Measurements from ENCODE around the gene RBM39. TPM values are rescaled to one million over a fixed set of nuclear protein-coding genes. Genes with fewer than 3 reads are reported as not detected.
A peak's percentile ranks its signal among the peaks of the same experiment; 100 is the strongest.

Gene RBM39
- total and polyA plus RNA-seq, 2 of the 13 experiments (the other 11 are each of a cell fraction or from before 2014, with no cell fraction given): 788 to 920 TPM

- Histone ChIP-seq H3K4me2 (ENCODE audit: low read depth, low read length) (no peak overlapping the region), H4K20me1 (ENCODE audit: insufficient read depth, low read length) (peaks cover 100% of the 10 kb centered on the region), H3K9me3 (ENCODE audit: low read length) (no peaks in the 10 kb centered on the region), H3K27ac (ENCODE audit: extremely low read length, insufficient read depth, low read length) (no peak overlapping the region), H3K4me1 (ENCODE audit: insufficient read depth, low read length) (0 out of 2 replicates have a peak, but pooled peaks cover 5% of the 10 kb centered on the region), H3K9ac (ENCODE audit: insufficient read depth, low read depth, low read length) (no peak overlapping the region), H3K79me2 (ENCODE audit: insufficient read depth, low read length) (peaks cover 93% of the 10 kb centered on the region), H3K36me3 (replicated peaks in 1 of 2; ENCODE audit: control insufficient read depth in 1 of 2, insufficient read depth in 2 of 2, low read length in 2 of 2) (peaks cover 73 to 97% of the 10 kb centered on the region in 2 experiments), H2AFZ (ENCODE audit: low read length) (no peak overlapping the region), H3K4me3 (replicated peaks in 1 of 3; ENCODE audit: insufficient read depth in 1 of 3, low read depth in 2 of 3, low read length in 3 of 3) (no peak overlapping the region), H3K27me3 (ENCODE audit: control insufficient read depth in 1 of 2, insufficient read depth in 2 of 2, low read length in 2 of 2) (no peaks in the 10 kb centered on the region)
- TF ChIP-seq ZNF232 (CRISPR knock-in tag; IDR thresholded peaks at IDR 0.05; ENCODE audit: borderline replicate concordance): peak; percentile 28; the same call in 1 of the 2 replicates
- 0 out of 2 replicates have a peak, but pooled peaks have one; percentile 15 for TF ChIP-seq E2F2 (CRISPR knock-in tag; IDR thresholded peaks at IDR 0.05; ENCODE audit: borderline replicate concordance)
- TF ChIP-seq NFKB2 (CRISPR knock-in tag; IDR thresholded peaks at IDR 0.05; ENCODE audit: borderline replicate concordance): 0 out of 2 replicates have a peak, but pooled peaks have one; percentile 2
- TF ChIP-seq, protein P1, sequence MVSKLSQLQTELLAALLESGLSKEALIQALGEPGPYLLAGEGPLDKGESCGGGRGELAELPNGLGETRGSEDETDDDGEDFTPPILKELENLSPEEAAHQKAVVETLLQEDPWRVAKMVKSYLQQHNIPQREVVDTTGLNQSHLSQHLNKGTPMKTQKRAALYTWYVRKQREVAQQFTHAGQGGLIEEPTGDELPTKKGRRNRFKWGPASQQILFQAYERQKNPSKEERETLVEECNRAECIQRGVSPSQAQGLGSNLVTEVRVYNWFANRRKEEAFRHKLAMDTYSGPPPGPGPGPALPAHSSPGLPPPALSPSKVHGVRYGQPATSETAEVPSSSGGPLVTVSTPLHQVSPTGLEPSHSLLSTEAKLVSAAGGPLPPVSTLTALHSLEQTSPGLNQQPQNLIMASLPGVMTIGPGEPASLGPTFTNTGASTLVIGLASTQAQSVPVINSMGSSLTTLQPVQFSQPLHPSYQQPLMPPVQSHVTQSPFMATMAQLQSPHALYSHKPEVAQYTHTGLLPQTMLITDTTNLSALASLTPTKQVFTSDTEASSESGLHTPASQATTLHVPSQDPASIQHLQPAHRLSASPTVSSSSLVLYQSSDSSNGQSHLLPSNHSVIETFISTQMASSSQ (IDR thresholded peaks at IDR 0.05; ENCODE audit: low read depth): no peak
- TF ChIP-seq, protein P1 (CRISPR knock-in tag; IDR thresholded peaks at IDR 0.05; ENCODE audit: borderline replicate concordance): no peak
- no peak for TF ChIP-seq CENPT (CRISPR knock-in tag; IDR thresholded peaks at IDR 0.05; ENCODE audit: low read depth)
- 0 out of 2 replicates have a peak, but pooled peaks have one; percentile 10 for TF ChIP-seq KDM2A (CRISPR knock-in tag; IDR thresholded peaks at IDR 0.05; ENCODE audit: borderline replicate concordance, low read depth)
- TF ChIP-seq RBFOX2 (IDR thresholded peaks at IDR 0.05; ENCODE audit: low read depth, low read length): peak; percentile 38; the same call in 1 of the 2 replicates
- TF ChIP-seq, protein P2, sequence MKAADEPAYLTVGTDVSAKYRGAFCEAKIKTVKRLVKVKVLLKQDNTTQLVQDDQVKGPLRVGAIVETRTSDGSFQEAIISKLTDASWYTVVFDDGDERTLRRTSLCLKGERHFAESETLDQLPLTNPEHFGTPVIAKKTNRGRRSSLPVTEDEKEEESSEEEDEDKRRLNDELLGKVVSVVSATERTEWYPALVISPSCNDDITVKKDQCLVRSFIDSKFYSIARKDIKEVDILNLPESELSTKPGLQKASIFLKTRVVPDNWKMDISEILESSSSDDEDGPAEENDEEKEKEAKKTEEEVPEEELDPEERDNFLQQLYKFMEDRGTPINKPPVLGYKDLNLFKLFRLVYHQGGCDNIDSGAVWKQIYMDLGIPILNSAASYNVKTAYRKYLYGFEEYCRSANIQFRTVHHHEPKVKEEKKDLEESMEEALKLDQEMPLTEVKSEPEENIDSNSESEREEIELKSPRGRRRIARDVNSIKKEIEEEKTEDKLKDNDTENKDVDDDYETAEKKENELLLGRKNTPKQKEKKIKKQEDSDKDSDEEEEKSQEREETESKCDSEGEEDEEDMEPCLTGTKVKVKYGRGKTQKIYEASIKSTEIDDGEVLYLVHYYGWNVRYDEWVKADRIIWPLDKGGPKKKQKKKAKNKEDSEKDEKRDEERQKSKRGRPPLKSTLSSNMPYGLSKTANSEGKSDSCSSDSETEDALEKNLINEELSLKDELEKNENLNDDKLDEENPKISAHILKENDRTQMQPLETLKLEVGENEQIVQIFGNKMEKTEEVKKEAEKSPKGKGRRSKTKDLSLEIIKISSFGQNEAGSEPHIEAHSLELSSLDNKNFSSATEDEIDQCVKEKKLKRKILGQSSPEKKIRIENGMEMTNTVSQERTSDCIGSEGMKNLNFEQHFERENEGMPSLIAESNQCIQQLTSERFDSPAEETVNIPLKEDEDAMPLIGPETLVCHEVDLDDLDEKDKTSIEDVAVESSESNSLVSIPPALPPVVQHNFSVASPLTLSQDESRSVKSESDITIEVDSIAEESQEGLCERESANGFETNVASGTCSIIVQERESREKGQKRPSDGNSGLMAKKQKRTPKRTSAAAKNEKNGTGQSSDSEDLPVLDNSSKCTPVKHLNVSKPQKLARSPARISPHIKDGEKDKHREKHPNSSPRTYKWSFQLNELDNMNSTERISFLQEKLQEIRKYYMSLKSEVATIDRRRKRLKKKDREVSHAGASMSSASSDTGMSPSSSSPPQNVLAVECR (CRISPR knock-in tag; IDR thresholded peaks at IDR 0.05; ENCODE audit: borderline replicate concordance): 0 out of 2 replicates have a peak, but pooled peaks have one; percentile 33
- TF ChIP-seq RAD21 (CRISPR knock-in tag; IDR thresholded peaks at IDR 0.05): peak; percentile 8; the same call in 1 of the 2 replicates
- no peak for TF ChIP-seq RFX5 (IDR thresholded peaks at IDR 0.05; ENCODE audit: low read depth, low read length)
- no peak for FAIRE-seq
- ChIA-PET POLR2A (interaction anchor here (1.1 to 23.6 kb wide), 8 partner anchors 6 to 178 kb away, joined by 3 to 319 read pairs (median 14); partner anchors contain the start of genes ERGIC3, NFS1, RBM39 and ROMO1), CTCF (ENCODE audit: low intra/inter-chr PET ratio, low total read pairs) (no interaction called here)
- WGBS (ENCODE audit: low lambda C conversion rate): 85% methylated on average over 8 of the region's 8 CpGs
- in situ Hi-C loops (cut with HindIII; ENCODE audit: extremely low pct_ligation_motif_present, low pct_unique_long_range_greater_than_20kb) (no loop called here), intact Hi-C loops (cut with micrococcal nuclease; ENCODE audit: unreplicated experiment) (no loop called here)
- DNase-seq (ENCODE audit: low spot score): no peak
- BruUV-seq (replicated peaks): no TSS peak
- ATAC-seq: no peak
Observed at GRCh38 chr20:35719717-35720116, 22.3 kb downstream of the RBM39 start.
